Activated CD8-positive, alpha-beta memory T cell treated with anti-CD3 and anti-CD28 coated beads for 36 hours (primary cell): Measurements from ENCODE around the gene SCN1B. TPM values are rescaled to one million over a fixed set of nuclear protein-coding genes. Genes with fewer than 3 reads are reported as not detected.

ENCODE experiments used
- CTCF ChIA-PET: fragments of 350-600 bp; sonication (Branson Sonifier 250); formaldehyde crosslinking; loops from one replicate; lab custom pipeline; 2021; ENCODE audit warnings: antibody characterized with exemption; lab: Charles Lee
- POLR2A ChIA-PET: fragments of 350-600 bp; sonication (Branson Sonifier 250); formaldehyde crosslinking; loops from one replicate; lab custom pipeline; 2021; ENCODE audit warnings: antibody characterized with exemption; lab: Charles Lee
- total RNA-seq, 2 experiments: library from RNA; stranded (reverse); gene quantifications; one replicate each; pipeline ENCODE4 v1.2.3, GENCODE V29; 2021

SCN1B gene
- total RNA-seq, 2 experiments from 2014 or later = 0.99 to 1.3 TPM

- POLR2A ChIA-PET = no interaction called here
- CTCF ChIA-PET = interaction anchor here (1.2 to 1.3 kb wide), 2 partner anchors 15 to 17 kb away, joined by 3 read pairs; no protein-coding TSS in a partner anchor
Observed at GRCh38 chr19:35027009-35027408, 3.3 kb upstream of the SCN1B start.

- ChIA-PET POLR2A (no interaction called here), CTCF (interaction anchor here (1.1 to 1.3 kb wide), 2 partner anchors 16 to 54 kb away, joined by 3 read pairs; no protein-coding TSS in a partner anchor)
Observed at GRCh38 chr19:35027851-35028599, 2.2 kb upstream of the SCN1B start.

- POLR2A ChIA-PET = interaction anchor here (0.7 kb wide), 1 partner anchor 53 kb away, joined by 8 read pairs; no protein-coding TSS in a partner anchor
- CTCF ChIA-PET = interaction anchor here (0.6 to 1.1 kb wide), 2 partner anchors 54 to 1114 kb away, joined by 3 read pairs; no protein-coding TSS in a partner anchor
Observed at GRCh38 chr19:35028600-35028885, 1.7 kb upstream of the SCN1B start.

- POLR2A ChIA-PET = interaction anchor here (0.7 kb wide), 1 partner anchor 52 kb away, joined by 8 read pairs; no protein-coding TSS in a partner anchor
- CTCF ChIA-PET = interaction anchor here (0.6 to 1.5 kb wide), 2 partner anchors 15 to 1113 kb away, joined by 3 to 8 read pairs; no protein-coding TSS in a partner anchor
Observed at GRCh38 chr19:35029275-35029736, 964 bp upstream of the SCN1B start.

DNA sequence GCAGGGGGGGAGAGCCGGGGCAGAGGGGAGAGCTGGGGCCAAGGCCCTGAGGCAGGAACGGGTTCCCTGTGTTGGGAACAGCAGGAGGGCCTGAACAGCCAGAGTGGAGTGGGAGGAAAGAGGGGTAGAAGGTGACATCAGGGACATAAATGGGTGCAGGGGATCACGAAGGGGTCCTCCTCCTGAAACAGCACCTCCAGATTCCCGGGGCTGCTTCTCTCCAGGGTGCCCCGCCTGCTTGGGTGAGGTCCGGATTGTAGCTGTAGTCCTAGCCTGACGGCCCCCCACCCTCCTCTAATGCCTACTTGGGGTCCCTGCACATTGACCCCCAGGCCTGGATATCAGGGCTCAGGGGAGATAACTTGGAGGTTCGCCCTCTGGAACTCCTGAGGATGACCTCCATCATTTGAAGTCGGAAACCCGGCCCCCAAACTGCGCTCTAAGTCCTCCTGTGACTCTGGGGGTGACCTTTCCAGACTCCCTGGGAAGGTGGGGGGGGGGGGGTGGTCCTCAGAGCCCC lies 473 bp upstream of the SCN1B start:
- ChIA-PET CTCF (interaction anchor here (1.5 kb wide), 1 partner anchor 15 kb away, joined by 8 read pairs; no protein-coding TSS in a partner anchor), POLR2A (no interaction called here)

DNA sequence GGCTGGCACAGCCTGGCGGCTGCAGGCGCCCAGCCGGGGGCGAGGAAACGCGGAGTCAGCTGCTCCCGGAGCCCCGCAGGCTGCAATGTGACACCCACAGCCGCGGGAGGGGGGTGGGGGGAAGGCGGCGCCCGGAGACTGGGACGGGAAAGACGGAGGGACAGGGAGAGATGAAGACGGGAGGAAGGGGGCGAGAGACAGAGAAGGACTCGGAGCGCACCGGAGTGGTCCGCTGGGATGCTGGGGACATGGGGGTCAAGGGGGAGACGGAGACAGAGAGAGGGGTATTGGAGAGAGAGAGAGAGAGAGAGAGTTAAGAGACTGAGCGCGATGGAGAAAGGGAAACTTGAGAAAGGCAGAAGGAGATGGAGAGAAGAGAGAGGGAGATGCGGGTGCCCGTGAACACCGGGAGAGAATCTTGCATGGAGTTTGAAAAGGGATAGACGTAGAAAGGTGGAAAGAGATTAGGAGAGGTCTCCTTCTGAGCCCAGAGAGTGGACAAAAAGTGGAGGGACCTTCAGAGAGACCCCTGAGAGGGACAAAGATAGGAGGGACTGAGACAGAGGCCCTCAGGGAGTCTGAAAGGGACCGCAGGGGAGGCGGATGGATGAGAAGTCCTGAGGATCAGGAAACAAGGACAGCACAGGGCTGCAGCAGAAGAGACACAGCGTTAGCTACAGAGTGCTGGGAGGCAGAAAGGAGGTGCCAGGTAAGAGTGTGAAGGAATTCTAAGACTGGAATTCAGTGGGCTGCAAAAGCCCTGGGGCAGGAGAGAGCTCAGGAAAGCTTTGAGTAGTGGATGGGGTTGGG lies 1.0 kb downstream of the SCN1B start:
- CTCF ChIA-PET = interaction anchor here (2.0 kb wide), 1 partner anchor 13 kb away, joined by 7 read pairs; no protein-coding TSS in a partner anchor

GRCh38 chr19:35032356-35032865 lies 2.1 kb downstream of the SCN1B start:
- POLR2A ChIA-PET = no interaction called here
- CTCF ChIA-PET = interaction anchor here (2.0 kb wide), 1 partner anchor 12 kb away, joined by 7 read pairs; no protein-coding TSS in a partner anchor

More for the DNA sequence above, 1.0 kb downstream of the SCN1B start:
- POLR2A ChIA-PET = interaction anchor here (0.6 to 0.9 kb wide), 2 partner anchors 25 to 30 kb away, joined by 3 to 5 read pairs; no protein-coding TSS in a partner anchor

- ChIA-PET CTCF (interaction anchor here (1.0 to 1.6 kb wide), 3 partner anchors 11 to 21 kb away, joined by 3 to 4 read pairs (median 3); no protein-coding TSS in a partner anchor), POLR2A (no interaction called here)
Observed at GRCh38 chr19:35033067-35034004, 3.1 kb downstream of the SCN1B start.

GRCh38 chr19:35034005-35034502 lies 3.8 kb downstream of the SCN1B start:
- POLR2A ChIA-PET = no interaction called here
- CTCF ChIA-PET = interaction anchor here (1.0 to 1.6 kb wide), 3 partner anchors 10 to 21 kb away, joined by 3 to 4 read pairs (median 3); no protein-coding TSS in a partner anchor

DNA sequence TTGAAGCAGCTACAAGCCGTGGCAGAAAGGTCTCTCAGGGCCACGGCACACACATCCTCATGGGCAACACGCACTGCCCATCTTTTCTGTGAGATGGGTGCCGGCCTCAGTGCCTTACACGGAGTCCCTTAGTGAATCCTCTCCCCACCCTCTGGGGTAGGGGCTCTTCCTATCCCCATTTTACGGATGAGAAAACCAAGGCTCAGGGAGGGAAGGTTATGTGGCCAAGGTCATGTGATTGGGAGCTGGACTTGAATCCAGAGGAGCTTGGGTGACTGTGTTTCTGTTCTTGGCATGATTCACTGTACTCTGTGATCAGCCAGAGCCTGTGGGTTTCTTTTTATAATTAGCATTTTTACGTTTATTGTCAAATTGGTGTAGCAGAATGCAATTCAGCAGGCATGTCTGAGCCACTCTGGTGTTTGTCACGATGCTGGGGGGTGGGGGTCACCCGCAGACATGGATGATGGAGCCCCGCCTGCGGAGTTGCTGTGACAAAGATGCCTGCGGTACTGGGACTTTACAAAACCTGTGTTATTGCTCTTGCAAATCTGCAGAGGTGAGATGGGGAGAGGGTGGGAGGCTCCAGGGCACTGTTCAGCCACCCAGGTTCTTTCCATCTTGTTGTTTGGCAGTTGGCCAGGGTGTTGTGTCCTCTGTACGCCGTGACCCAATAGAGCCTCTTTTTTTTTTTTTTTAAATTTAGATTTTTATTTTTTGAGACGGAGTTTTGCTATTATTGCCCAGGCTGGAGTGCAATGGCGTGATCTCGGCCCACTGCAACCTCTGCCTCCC lies 4.5 kb downstream of the SCN1B start:
- POLR2A ChIA-PET = no interaction called here
- CTCF ChIA-PET = interaction anchor here (0.7 to 1.6 kb wide), 4 partner anchors 9 to 1738 kb away, joined by 3 to 5 read pairs (median 4); no protein-coding TSS in a partner anchor

DNA sequence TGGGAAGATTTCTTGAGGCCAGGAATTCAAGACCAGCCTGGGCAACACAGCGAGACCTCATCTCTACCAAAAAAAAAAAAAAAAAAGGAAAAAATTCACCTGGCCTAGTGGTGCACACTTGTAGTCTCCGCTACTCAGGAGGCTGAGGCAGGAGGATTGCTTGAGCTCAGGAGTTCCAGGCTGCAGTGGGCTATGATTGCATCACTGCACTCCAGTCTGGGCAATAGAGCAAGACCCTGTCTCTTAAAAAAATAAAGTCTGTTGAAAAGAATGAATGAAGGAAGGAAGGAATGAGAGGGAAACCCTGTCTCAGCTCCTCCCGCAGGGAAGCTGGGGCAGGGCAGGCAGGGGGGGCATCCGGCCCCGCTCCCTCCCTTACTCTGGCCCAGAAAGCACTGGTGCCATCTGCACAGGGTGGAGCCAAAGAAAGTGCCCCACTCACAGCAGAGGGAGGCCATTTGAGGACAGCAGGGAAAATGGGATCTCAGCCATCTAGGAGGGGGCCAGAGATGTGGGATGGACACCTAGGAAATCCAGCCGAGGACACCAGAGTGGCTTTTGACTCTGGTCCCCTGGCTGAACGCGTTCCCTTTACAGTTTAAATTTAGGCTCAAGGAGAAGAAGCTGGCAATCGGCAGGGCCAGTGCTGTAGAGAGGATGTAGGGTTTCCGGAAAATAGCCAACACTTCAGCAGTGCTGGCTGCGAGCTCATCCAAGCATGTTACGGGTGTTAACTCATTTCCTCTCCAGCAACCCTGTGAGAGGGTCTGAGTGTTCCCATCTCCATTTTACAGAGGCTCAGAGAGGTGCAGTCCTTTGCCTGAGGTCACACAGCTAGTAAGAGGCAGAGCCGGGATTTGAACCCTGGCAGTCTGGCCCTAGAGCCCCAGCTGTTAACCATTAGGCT lies 7.7 kb downstream of the SCN1B start:
- POLR2A ChIA-PET = no interaction called here

GRCh38 chr19:35038623-35039512 lies 8.6 kb downstream of the SCN1B start:
- POLR2A ChIA-PET = no interaction called here
- CTCF ChIA-PET = interaction anchor here (0.7 to 1.1 kb wide), 3 partner anchors 28 to 306 kb away, joined by 3 to 4 read pairs (median 3); no protein-coding TSS in a partner anchor

More for the DNA sequence above, 7.7 kb downstream of the SCN1B start:
- CTCF ChIA-PET = interaction anchor here (1.1 kb wide), 1 partner anchor 65 kb away, joined by 3 read pairs; no protein-coding TSS in a partner anchor

- CTCF ChIA-PET = interaction anchor here (0.7 kb wide), 2 partner anchors 27 to 305 kb away, joined by 3 to 4 read pairs; no protein-coding TSS in a partner anchor
- POLR2A ChIA-PET = no interaction called here
Observed at GRCh38 chr19:35039881-35040825, 9.9 kb downstream of the SCN1B start.
